T-helper 1 cell treated with Interleukin-12 subunit alpha and Interleukin-12 subunit beta and Interleukin-4 antibody, amounts not matched to agents 30 μg/mL and 1 μg/mL, for 36 hours (primary cell): Measurements from ENCODE around the gene SHISA9.

Source experiments
- H3K27ac Mint-ChIP-seq: one replicate; pipeline ENCODE4 v1.8.0; 2021; ENCODE audit warnings: mild to moderate bottlenecking, mixed read lengths
- H3K27me3 Mint-ChIP-seq: one replicate; pipeline ENCODE4 v1.8.0; 2021; ENCODE audit warnings: low read depth, mixed read lengths
- H3K36me3 Mint-ChIP-seq: one replicate; pipeline ENCODE4 v1.8.0; 2021; ENCODE audit warnings: low read depth, mixed read lengths
- H3K4me1 Mint-ChIP-seq: one replicate; pipeline ENCODE4 v1.8.0; 2021; ENCODE audit warnings: low read depth, mixed read lengths
- H3K4me3 Mint-ChIP-seq: one replicate; pipeline ENCODE4 v1.8.0; 2021; ENCODE audit warnings: mild to moderate bottlenecking, moderate library complexity, mixed read lengths
- H3K9me3 Mint-ChIP-seq: one replicate; pipeline ENCODE4 v1.8.0; 2021; ENCODE audit warnings: mixed read lengths

SHISA9 gene

GRCh38 chr16:13105427-13105826, 204.0 kb downstream of the SHISA9 start:
- H3K4me1 Mint-ChIP-seq: no peaks in the 10 kb centered on the region
- H3K27ac Mint-ChIP-seq: no peak overlapping the region
- H3K4me3 Mint-ChIP-seq: no peak overlapping the region
- no peaks in the 10 kb centered on the region for H3K36me3 Mint-ChIP-seq
- H3K9me3 Mint-ChIP-seq: peaks cover 19% of the 10 kb centered on the region
- H3K27me3 Mint-ChIP-seq: no peaks in the 10 kb centered on the region

- no peak overlapping the region for H3K27ac Mint-ChIP-seq
- H3K36me3 Mint-ChIP-seq: no peaks in the 10 kb centered on the region
- H3K27me3 Mint-ChIP-seq: no peaks in the 10 kb centered on the region
- H3K4me3 Mint-ChIP-seq: no peak overlapping the region
- H3K9me3 Mint-ChIP-seq: peaks cover 19% of the 10 kb centered on the region
- no peaks in the 10 kb centered on the region for H3K4me1 Mint-ChIP-seq
Observed at GRCh38 chr16:13106464-13106863, 205.1 kb downstream of the SHISA9 start.

GRCh38 chr16:13108126-13108525, 206.7 kb downstream of the SHISA9 start:
- H3K4me3 Mint-ChIP-seq: no peak overlapping the region
- no peaks in the 10 kb centered on the region for H3K36me3 Mint-ChIP-seq
- H3K27me3 Mint-ChIP-seq: no peaks in the 10 kb centered on the region
- H3K4me1 Mint-ChIP-seq: no peaks in the 10 kb centered on the region
- H3K27ac Mint-ChIP-seq: no peak overlapping the region
- peaks cover 20% of the 10 kb centered on the region for H3K9me3 Mint-ChIP-seq

GRCh38 chr16:13109171-13109570, 207.8 kb downstream of the SHISA9 start:
- H3K4me1 Mint-ChIP-seq: no peaks in the 10 kb centered on the region
- H3K9me3 Mint-ChIP-seq: peaks cover 23% of the 10 kb centered on the region
- H3K36me3 Mint-ChIP-seq: no peaks in the 10 kb centered on the region
- H3K4me3 Mint-ChIP-seq: no peak overlapping the region
- H3K27ac Mint-ChIP-seq: no peak overlapping the region
- H3K27me3 Mint-ChIP-seq: no peaks in the 10 kb centered on the region

GRCh38 chr16:13110124-13110796, 208.9 kb downstream of the SHISA9 start:
- Mint-ChIP-seq H3K4me1 (no peaks in the 10 kb centered on the region), H3K4me3 (no peak overlapping the region), H3K36me3 (no peaks in the 10 kb centered on the region), H3K27ac (no peak overlapping the region), H3K9me3 (peaks cover 28% of the 10 kb centered on the region), H3K27me3 (no peaks in the 10 kb centered on the region)

GRCh38 chr16:13111747-13112146, 210.3 kb downstream of the SHISA9 start:
- Mint-ChIP-seq H3K27me3 (no peaks in the 10 kb centered on the region), H3K9me3 (peaks cover 17% of the 10 kb centered on the region), H3K4me1 (no peaks in the 10 kb centered on the region), H3K36me3 (no peaks in the 10 kb centered on the region), H3K27ac (no peak overlapping the region), H3K4me3 (no peak overlapping the region)

GRCh38 chr16:13113741-13114140, 212.3 kb downstream of the SHISA9 start:
- Mint-ChIP-seq H3K27ac (no peak overlapping the region), H3K36me3 (no peaks in the 10 kb centered on the region), H3K4me3 (no peak overlapping the region), H3K9me3 (peaks cover 9% of the 10 kb centered on the region), H3K27me3 (no peaks in the 10 kb centered on the region), H3K4me1 (no peaks in the 10 kb centered on the region)

GRCh38 chr16:13118091-13118490, 216.7 kb downstream of the SHISA9 start:
- no peaks in the 10 kb centered on the region for H3K4me1 Mint-ChIP-seq
- no peaks in the 10 kb centered on the region for H3K36me3 Mint-ChIP-seq
- H3K27me3 Mint-ChIP-seq: no peaks in the 10 kb centered on the region
- no peak overlapping the region for H3K4me3 Mint-ChIP-seq
- peaks cover 9% of the 10 kb centered on the region for H3K9me3 Mint-ChIP-seq
- H3K27ac Mint-ChIP-seq: no peak overlapping the region

GRCh38 chr16:13120091-13120490, 218.7 kb downstream of the SHISA9 start:
- Mint-ChIP-seq H3K36me3 (no peaks in the 10 kb centered on the region), H3K27me3 (no peaks in the 10 kb centered on the region), H3K27ac (no peak overlapping the region), H3K4me3 (no peak overlapping the region), H3K4me1 (no peaks in the 10 kb centered on the region), H3K9me3 (no peaks in the 10 kb centered on the region)

- Mint-ChIP-seq H3K27me3 (no peaks in the 10 kb centered on the region), H3K4me3 (no peak overlapping the region)
Observed at GRCh38 chr16:13120557-13120956, 219.2 kb downstream of the SHISA9 start.

GRCh38 chr16:13123991-13124390, 222.6 kb downstream of the SHISA9 start:
- Mint-ChIP-seq H3K4me3 (no peak overlapping the region), H3K4me1 (no peaks in the 10 kb centered on the region), H3K27me3 (no peaks in the 10 kb centered on the region), H3K9me3 (no peaks in the 10 kb centered on the region), H3K27ac (no peak overlapping the region), H3K36me3 (no peaks in the 10 kb centered on the region)

More at GRCh38 chr16:13120557-13120956, 219.2 kb downstream of the SHISA9 start:
- no peaks in the 10 kb centered on the region for H3K4me1 Mint-ChIP-seq
- no peaks in the 10 kb centered on the region for H3K9me3 Mint-ChIP-seq
- H3K27ac Mint-ChIP-seq: no peak overlapping the region
- no peaks in the 10 kb centered on the region for H3K36me3 Mint-ChIP-seq

GRCh38 chr16:13127144-13127543, 225.7 kb downstream of the SHISA9 start:
- H3K9me3 Mint-ChIP-seq: no peaks in the 10 kb centered on the region
- no peaks in the 10 kb centered on the region for H3K4me1 Mint-ChIP-seq
- H3K4me3 Mint-ChIP-seq: no peak overlapping the region
- H3K36me3 Mint-ChIP-seq: no peaks in the 10 kb centered on the region
- H3K27ac Mint-ChIP-seq: no peak overlapping the region
- H3K27me3 Mint-ChIP-seq: no peaks in the 10 kb centered on the region

GRCh38 chr16:13130586-13130985, 229.2 kb downstream of the SHISA9 start:
- no peaks in the 10 kb centered on the region for H3K4me1 Mint-ChIP-seq
- no peaks in the 10 kb centered on the region for H3K36me3 Mint-ChIP-seq
- no peak overlapping the region for H3K4me3 Mint-ChIP-seq
- no peaks in the 10 kb centered on the region for H3K27me3 Mint-ChIP-seq
- H3K9me3 Mint-ChIP-seq: no peaks in the 10 kb centered on the region
- no peak overlapping the region for H3K27ac Mint-ChIP-seq

GRCh38 chr16:13134836-13135235, 233.4 kb downstream of the SHISA9 start:
- no peak overlapping the region for H3K4me3 Mint-ChIP-seq
- H3K9me3 Mint-ChIP-seq: no peaks in the 10 kb centered on the region
- H3K4me1 Mint-ChIP-seq: no peaks in the 10 kb centered on the region
- H3K27me3 Mint-ChIP-seq: no peaks in the 10 kb centered on the region
- H3K36me3 Mint-ChIP-seq: no peaks in the 10 kb centered on the region
- no peak overlapping the region for H3K27ac Mint-ChIP-seq

- Mint-ChIP-seq H3K4me3 (no peak overlapping the region), H3K9me3 (peaks cover 3% of the 10 kb centered on the region), H3K4me1 (no peaks in the 10 kb centered on the region), H3K27me3 (no peaks in the 10 kb centered on the region), H3K36me3 (no peaks in the 10 kb centered on the region), H3K27ac (no peak overlapping the region)
Observed at GRCh38 chr16:13136901-13137300, 235.5 kb downstream of the SHISA9 start.

- Mint-ChIP-seq H3K27ac (no peak overlapping the region), H3K4me1 (no peaks in the 10 kb centered on the region), H3K27me3 (no peaks in the 10 kb centered on the region), H3K9me3 (peaks cover 3% of the 10 kb centered on the region), H3K4me3 (no peak overlapping the region), H3K36me3 (no peaks in the 10 kb centered on the region)
Observed at GRCh38 chr16:13138528-13138927, 237.1 kb downstream of the SHISA9 start.
